ENCODE data around the gene DNAAF5.

DNAAF5 gene

GRCh38 chr7:707296-708000, 19.1 kb upstream of the DNAAF5 start:
- no peak for DNase-seq

DNA sequence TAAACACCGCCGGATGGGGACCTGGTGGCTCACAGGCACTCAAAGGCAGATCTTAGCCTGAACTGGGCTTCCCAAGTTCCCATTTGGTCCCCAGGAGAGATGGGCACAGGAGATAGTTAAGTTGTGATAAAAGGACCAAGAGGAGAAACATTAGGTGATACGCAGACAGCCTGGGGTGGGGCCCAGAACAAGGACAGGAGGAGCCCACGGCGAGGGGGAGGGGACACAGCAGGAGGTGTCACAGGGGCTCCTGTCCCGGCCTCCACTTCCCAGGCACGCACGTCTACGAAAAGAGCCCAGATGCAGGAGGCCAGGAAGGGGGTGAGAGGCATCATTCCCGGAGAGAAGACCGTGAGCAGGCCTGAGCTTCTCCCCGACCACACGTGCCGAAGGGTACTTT, 16.3 kb upstream of the DNAAF5 start:
- DNase-seq = no peak

DNA sequence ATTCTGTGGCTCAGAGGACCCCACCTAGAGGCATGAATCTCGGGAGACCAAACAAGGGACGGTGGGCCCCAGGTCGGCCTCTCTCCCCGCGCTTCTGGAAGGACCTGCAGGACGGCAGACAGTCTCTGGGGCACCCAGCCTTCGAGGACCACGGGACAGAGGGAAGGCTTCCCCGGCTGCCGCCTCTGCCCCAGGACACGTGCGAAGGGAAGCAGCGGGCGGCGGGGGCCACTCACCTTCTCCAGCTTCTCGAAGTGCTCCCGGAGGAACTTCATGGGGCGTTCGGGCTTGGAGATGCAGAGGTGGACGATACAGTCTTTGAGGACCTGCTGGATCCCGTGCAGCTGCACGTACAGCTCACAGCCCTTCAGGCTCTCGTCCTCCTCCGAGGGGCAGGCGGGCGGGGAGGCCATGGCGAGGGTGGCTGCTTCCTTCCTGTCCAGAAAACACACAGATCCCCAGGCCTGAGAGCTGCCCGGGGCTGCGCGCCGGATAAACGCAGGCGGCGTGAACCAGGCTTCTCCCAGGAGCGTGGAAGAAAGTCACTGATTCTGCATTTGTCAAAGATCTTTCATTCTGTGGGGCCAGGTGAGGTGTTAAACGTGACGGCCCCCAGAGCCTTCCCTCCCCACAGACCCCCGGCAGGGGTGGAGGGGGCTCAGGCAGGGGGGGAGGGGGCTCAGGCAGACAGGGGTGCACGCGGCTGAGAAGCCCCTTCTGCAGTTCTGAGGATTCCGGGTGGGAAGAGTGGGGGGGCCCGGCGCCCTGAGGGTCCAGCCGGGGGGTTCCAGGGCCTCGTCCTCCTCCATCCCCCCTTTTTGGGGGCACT, 15.2 kb upstream of the DNAAF5 start:
- DNase-seq = no peak

DNA sequence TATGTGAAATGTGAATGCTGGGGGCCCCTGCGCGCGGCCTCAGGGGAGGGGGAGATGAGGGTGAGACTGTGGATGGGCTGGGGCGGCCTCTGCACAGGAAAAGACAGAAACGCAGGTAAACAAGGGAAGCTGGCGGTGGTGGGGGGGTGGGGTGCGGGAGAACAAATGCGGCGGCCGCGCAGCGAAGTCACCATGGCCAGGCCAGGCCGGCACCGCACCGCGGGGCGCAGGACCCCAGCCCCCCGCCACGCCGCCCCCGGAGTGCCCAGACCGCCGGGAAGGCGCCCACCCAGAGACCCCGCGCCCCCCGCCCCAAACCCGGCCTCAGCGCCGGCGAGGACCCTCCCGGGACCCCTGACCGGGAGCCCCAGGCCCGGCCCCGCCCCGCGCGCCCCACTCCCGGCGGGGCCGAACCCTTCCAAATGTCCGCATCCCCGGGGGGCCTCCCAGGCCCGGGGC, 14.5 kb upstream of the DNAAF5 start:
- no peak for DNase-seq

- DNase-seq = no peak
Observed at GRCh38 chr7:712381-713138, 13.9 kb upstream of the DNAAF5 start.

DNA sequence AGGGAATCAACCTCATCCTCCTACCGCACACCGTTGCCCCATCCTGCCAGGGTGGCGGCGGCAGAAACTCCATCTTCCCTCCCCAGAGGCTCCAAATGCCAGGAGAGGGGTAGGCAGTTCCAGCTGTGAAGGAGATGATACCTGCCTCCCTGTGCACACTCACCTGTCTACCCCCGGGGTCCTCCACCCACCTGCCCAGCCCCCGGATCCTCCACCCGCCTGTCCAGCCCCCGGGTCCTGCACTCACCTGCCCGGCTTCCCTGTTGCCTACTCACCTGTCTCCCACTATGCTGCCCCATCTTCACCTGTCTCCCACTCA, 13.4 kb upstream of the DNAAF5 start:
- no peak for DNase-seq

GRCh38 chr7:713488-714230, 12.8 kb upstream of the DNAAF5 start:
- DNase-seq = no peak

DNA sequence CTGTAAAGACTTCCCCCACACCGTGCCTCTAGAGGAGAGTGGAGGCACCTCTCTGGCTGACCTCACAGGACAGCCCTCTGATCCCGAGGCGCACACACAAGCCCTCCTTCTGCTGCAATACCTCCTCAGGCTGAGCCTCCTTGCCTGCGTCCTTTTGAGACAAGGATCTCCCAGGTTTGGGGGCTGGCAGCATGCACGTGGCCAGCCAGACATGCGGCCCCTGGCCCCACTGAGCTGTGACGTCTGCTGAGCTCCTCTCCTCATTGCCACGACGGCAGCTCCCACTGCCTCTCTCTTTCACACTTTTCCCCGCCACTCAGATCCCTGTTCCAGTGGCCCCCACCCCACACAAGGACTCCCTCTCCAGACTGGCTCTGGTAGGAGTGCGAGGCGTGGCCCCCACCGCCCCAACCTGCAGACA, 12.2 kb upstream of the DNAAF5 start:
- DNase-seq = no peak

GRCh38 chr7:716222-716621, 10.3 kb upstream of the DNAAF5 start:
- no peak for DNase-seq

DNA sequence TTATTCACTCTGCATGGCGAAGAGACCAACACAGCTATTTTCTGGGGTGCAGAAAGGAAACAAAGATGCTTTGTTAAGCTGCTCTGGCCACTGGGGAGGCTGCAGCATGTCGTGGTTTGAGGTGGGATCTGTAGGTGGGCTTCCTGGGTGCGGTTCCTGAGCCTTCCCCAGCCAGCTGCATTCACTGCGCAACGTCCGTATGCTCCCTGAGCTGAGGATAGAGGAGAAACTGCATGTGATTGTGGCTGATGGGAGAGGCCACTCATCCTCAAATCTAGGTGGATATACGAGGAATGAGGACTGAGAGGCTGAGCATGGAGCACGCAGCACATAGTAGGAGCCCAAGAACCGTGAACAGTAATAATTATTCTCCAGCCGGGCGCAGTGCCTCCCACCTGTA, 9.9 kb upstream of the DNAAF5 start:
- no peak for DNase-seq

DNA sequence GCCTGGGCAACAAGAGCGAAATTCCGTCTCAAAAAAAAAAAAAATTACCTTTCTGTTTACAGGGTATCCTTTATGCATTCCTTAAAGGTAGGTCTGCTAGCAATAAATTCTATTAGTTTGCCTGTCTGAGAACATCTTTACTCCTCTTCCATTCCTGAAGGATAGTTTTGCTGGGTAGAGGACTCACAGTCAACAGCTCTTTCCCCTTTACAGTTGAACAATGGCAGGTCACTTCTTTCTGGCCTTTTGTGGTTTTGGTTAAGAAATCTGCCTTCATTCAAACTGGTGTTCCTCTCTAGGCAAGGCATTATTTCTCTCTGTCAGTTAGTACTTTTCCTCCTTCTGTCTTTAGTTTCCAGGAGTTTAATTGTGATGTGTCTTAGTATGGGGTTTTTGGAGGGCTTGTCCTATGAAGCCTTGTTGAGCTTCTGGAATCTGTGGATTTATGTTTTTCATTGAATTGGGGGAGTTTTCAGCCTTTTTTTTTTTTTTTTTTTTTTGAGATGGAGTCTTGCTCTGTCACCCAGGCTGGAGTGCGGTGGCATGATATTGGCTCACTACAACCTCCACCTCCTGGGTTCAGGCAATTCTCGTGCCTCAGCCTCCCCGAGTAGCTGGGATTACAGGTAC, 4.8 kb upstream of the DNAAF5 start:
- no peak for DNase-seq

GRCh38 chr7:723541-723940, 3.0 kb upstream of the DNAAF5 start:
- no peak for DNase-seq

DNA sequence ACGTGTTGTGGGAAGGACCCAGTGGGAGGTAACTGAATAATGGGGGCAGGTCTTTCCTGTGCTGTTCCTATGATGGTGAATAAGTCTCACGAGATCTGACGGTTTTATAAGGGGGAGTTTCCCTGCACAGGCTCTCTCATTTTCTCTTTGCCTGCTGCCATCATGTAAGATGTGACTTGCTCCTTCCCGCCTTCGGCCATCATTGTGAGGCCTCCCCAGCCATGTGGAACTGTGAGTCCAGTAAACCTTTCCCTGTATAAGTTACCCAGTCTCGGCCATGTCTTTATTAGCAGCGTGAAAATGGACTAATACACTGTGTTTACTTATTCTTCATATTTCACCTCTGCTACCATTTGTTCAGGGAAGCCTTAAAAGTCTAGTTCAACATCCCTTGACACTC, 2.2 kb upstream of the DNAAF5 start:
- no peak for DNase-seq

DNA sequence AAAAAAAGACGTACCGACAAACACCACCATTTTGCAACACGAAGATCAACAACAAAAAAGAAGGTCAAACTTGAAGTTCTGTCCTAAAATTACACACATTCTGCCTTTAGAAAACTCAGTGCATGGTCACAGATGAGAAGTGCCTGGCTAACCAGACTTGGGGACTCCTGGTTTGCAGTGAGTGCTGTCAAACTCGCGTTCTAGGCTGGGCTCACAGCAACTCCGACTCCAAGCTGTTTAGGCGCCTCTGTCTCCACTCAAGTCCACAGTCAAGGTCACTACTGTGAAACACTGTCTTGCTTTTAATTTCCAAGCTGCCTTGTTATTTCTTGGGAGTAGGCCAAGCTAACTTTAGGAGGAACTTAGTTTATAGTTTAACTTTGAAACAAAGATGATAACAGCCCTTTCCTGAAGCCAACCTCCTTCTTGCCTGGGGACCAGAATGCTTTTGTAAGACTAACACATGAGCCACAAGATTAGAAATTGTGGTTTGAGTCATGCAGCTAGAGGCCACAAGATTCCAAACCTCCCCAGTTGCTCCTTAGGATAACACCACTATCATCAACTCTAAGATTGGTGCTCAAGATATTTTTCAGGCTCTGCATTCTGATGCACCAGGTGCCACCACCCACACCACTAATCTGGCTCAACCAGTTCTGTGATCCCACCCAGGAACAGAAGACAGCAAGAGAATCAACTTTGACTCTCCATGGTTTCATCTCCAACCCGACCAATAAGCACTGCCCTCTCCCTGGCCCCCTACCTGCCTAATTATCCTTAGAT, 1.1 kb upstream of the DNAAF5 start:
- DNase-seq = no peak

DNA sequence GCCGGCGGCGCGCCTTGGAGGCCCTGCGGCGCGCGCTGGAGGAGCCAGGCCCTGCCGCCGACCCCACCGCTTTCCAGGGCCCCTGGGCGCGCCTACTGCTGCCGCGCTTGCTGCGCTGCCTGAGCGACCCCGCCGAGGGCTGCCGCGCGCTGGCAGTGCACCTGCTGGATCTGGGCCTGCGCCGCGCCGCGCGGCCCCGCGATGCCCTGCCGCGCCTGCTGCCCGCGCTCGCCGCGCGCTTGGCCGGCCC, 280 bp downstream of the DNAAF5 start:
- no peak for DNase-seq

DNA sequence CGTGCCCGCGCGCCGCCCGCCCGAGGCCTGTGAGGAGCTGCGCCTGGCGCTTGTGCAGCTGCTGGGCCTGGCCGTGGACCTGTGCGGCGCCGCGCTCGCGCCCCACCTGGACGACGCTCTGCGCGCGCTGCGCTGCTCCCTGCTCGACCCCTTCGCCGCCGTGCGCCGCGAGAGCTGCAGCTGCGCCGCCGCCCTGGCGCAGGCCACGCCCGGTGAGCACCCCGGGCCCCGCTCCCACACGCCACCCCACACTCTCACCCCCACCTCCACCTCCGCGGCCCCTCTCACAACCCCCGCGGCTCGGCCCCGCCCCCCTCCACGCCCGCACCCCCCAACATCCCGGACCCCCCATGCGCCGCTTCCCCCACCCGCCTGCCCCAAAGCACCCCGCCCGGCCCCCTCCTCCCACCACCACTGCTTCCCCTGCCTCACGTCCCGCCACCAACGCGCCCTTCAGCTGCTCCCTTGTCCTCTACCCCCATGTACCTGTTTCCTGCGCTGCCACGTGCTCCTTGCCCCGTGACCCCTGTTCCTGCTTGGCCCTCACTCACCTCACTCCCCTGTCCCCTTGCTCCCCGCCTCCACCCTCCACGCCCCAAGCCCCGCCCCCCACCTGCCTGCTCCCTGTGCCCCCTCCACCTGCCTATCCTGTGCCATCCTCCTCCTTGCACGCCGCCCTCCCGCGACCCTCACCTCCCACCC, 756 bp downstream of the DNAAF5 start, which contains the start of gene PRKAR1B:
PRKAR1B (minus strand) TSS at position 178 of the 702 bp plus-strand sequence. CDS start 15,776 bp downstream, outside the sequence.
- no peak for DNase-seq

- no peak for DNase-seq
Observed at GRCh38 chr7:727806-728460, 1.4 kb downstream of the DNAAF5 start.

GRCh38 chr7:728602-729001, 2.1 kb downstream of the DNAAF5 start:
- DNase-seq = no peak

GRCh38 chr7:729140-730000, 2.9 kb downstream of the DNAAF5 start:
- DNase-seq = no peak

All from cerebellar nuclear complex (tissue), 1 donor.